RCC 7860 (cell line): ENCODE measurements around the gene CCDC188.

Experiments used
- DNase-seq: peaks from one replicate; pipeline ENCODE4 v3.0.0-alpha.2; 2015; ENCODE audit warnings: low spot score
- FAIRE-seq: peaks from 2 replicates; lab custom pipeline; 2012; peaks lifted over from hg19 to GRCh38; lab: Jason Lieb, UNC

CCDC188 gene

DNA sequence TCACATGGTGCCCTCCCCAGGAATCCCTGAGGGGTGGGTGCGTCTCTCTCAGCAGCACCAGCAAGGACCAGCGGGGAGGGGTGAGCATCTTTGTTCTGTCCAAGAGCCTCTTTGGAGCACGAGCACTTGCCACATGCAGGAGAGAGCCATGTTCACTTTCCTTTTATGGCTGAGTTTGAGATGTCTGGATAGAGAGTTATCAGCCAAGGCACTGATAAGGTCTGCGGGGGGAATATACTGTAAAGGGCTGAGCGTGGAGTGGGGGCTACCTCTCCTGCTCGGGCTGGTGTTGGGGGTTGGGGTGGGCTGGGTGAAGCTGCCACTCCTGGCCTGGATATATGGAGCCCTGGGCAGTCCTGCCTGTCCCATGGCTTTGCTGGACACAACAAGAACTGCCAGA lies 34.9 kb upstream of the CCDC188 start:
- no peak for FAIRE-seq
- DNase-seq: no peak

DNA sequence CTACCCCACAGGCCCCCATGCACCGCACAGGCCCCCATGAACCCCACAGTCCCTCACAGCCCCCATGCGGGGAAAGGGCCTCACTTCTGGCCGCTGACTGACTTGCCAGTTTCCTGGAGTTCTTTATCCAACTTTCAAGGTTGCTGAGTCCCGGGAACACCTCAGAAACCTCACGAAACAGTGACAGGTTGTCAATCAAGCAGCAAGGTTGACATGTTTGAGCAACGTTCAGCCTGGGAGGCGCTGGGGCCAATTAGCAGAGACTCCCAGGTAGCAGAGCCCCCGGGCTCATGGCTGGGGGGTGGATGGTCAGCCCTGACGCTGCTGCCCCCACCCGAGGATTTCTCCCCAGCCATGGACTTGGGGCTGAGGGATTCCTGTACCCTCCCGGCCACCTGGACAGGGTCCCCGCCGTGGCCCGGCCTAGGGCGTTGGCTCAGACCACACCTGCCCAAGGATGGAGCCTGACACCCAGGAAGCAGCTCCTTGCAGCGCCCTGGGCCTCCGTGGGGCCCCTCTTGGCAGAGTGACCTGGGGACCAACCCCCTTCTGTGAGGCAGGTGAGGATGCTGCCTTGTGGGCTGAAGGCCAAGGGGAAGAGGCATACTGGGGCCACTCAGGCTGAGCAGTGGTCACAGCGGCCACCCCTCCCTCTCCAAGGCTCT lies 33.8 kb upstream of the CCDC188 start:
- no peak for FAIRE-seq
- DNase-seq: no peak

DNA sequence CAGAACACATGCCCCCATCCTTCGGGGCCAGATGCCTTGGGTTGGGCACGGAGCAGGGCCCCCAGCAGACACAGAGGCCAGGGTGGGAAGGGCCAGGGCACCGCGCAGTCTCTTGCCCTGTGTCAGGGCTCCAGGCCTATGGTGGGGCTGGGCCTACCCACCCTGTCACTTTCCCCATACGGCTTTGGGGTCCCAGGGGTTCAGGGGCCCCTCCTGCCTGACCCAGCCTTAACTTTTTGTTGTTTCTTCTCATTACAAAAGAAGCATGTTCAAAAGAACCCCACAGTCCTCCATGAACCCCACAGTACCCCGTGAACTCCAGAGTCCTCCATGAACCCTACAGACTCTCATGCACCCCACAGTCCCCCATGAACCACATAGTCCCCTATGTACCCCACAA lies 33.0 kb upstream of the CCDC188 start:
- no peak for DNase-seq
- FAIRE-seq: no peak

DNA sequence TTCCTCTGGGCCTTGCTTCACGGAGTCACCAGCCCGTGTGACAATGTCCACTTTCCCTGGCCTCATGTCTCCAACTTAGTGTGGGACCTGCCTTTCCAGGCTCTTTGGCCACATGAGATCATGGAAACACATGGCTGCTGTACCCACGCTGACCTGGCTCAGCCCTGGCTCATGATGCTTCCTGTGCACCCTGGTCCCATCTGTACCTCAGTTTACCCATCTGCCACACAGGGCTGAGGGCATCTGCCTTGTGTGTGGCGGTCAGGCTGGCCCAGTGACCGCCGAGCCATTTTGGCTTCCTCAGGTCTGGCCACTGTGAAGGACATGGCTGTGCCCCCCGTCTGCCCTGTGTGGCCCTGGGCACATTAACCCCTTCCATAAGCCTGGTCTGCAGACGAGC lies 32.2 kb upstream of the CCDC188 start:
- DNase-seq (no peak), FAIRE-seq (no peak)

DNA sequence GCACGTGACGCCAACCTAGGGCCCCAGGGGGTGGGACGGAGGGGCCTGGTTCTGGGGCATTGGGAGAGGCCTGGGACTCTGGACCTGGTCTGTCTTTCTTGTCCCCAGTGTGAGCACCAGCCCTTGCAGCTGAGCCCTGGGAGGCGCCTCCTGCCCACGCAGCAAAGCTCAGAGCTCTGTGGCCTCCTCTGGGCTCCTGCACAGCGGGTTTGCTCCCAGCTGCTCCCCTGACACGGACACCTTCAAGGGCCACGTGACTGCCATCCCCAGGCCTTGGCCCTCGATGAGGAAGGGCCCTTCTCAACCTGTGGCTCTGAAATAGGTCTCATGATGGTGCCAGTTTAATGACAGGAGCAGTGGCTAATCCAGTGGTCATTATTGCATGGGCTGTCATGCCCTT lies 31.5 kb upstream of the CCDC188 start:
- FAIRE-seq (no peak), DNase-seq (no peak)

DNA sequence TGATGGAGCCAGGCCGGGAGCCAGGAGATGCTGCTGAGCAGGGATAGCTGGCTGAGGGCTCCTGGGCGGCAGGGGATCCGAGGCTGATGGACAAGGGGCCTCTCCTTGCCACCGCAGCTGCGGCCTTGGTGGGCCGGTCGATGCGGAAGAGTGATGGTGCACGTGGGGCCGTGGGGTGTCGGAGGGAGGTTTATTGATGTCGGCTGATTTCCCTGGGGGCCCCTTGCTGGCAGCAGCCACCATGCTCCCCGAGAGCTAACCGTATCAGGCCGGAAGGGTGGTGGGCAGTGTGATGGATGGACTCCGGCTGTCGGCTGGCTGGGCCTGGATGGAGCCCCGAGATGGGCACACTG lies 31.0 kb upstream of the CCDC188 start:
- FAIRE-seq (no peak), DNase-seq (no peak)

DNA sequence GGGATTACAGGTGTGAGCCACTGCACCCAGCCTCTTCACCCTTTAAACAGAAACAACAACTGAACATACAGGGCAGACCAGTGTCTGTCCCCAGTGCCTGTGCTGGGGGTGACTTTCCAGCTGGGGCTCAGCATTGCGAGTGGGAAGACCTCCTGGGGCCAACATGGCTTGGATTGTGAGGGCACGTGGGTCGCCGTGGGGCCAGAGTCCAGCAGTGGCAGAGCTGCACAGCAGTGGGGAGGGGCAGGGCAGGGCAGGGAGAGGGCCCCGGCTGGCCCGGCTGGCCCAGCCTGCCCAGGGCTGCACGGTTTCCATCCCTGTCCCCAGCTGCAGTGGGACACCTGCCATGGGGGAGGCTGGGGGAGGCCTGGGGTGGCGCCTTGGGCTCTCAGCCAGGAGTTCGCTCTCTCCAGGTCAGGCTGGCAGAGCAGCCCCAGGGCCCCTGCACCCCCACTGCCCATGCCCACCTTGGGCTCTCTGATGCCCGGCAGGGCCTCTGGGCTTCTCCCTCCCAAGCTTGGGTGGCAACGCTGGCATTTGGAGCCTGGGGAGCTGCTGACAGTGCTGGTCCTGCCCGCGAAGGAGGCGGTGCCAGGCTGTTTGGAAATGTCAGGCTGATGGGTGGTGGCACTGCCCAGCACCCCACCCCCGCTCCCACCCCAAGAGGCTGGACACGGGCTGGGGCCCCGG lies 30.5 kb upstream of the CCDC188 start:
- no peak for DNase-seq

DNA sequence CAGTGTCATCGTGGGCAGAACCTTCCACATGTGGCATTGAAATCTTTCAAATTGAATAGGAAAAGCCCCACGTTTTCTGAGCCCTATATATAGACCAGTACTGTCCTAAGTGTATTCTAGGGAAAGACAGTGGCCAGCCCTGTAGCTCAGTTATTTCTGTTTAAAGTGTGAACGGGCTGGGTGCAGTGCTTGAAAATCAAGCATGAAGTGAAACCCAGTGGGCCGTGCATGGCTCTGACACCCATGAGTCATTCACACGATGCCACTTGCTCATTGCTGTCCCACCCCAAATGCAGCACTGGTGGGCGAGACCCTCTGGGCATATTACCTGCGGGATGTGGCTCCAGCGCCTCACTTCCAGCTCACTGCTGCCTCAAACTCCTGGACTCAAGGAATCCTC lies 29.8 kb upstream of the CCDC188 start:
- no peak for FAIRE-seq
- no peak for DNase-seq

More for the DNA sequence above, 30.5 kb upstream of the CCDC188 start:
- FAIRE-seq: no peak

DNA sequence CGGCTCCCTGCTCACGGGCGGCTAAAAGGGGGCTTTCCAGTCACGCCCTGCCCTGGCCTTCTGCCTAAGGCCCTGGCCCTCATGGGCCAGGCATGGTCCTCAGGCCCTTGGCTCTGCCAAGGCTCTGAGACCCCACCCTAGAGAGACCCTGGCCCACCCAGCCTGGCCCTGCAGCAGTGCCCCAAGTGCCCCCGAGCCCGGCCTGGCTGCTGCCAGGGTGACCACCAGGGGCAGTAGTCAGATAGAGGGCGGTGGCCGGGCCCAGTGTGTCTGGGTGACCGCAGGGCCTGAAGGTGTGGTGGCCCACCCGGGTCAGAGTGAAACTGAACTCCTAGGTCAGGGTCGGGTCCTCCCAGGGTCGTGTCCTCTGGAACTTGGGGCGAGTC lies 29.4 kb upstream of the CCDC188 start:
- DNase-seq (no peak), FAIRE-seq (no peak)

DNA sequence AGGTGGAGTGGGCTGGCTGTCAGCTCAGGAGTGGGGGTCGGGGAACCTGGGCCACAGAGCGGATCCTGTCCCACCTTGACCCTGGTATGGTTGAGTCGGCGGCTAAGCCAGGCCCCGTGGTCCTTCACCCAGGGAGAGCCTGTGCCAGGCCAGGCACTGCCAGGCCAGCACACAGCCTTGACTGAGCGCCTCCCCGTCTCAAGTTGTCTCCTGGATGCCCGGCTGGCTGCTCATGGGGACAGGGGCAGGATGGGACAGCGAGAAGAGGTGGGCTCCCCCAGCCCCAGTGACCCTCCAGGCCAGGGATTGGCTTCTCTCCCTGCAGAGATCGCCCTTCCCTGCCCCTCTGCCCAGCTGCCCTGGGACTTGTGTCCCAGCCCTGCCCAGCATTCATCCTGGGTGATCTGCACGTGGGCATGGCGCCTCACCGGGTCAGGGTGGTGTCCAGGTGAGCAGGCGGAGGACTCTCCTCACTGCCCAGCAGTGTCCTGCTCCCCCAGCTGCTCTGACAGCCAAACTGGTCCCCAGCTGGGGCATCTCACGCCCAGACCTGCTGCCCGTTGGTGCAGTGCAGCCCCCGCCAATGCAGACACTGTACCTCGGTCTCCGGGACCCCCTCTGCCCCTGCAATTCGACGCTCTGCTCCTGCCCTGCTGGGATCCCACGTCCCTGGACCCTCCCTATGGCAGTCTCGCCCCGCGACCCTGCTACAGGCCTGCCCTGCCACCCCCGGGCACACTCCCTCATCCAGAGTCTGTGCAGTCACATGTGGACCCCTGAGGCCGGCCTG lies 28.8 kb upstream of the CCDC188 start:
- FAIRE-seq (no peak), DNase-seq (no peak)

DNA sequence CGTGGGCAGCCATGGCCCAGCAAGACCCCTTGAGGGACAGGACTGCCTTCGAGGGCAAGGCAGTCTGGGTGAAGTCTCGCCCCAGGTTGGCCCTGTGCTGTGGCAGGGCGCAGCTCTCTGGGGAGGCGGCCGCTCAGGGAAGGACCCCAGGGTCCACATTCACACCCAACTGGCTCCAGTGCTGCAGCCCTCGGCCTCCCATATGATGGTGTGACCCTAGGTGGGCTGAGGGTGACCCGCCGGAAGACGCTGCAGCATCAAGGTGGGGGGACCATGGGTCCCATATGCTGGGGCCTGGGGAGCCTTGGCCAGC lies 28.0 kb upstream of the CCDC188 start:
- FAIRE-seq: no peak
- no peak for DNase-seq

DNA sequence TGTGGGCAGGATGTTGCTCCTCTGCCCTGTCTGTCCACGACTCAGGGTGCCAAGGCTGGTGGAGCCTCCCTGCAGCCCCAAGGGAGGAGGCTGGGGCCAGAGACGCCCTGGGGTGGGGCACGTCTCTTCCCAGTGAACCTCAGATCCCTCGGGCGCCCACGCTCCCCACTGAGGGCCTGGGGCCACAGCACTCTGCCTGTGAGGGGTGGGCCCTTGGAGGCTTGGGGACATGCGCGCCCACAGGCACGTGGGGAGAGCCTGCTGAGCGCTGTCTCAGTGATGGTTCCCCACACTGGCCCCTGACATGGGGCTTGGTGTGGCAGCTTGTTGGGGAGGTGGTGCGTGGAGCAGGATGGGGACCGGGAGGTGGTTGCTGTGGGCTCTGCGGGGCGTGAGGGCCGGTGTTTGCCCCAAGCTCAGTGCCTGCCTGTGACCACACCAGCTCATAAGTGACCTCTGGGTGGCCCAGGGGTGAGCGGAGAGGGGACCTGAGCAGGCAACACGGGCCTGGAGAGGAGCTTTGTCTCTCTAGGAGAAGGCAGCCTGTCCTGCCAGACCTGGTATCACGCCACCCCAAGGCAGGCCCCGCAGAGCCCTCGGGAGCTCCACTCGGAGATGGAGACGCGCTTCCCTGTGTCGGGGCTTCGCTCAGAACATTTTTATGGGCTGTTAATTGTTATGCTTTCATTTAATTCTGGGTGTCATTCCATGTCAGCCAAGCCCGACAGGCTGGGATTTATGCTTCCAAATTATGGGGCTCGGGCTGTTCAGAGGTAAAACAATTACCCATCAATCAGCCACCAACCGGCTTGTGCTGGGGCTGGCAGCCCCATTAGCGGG lies 27.4 kb upstream of the CCDC188 start:
- no peak for FAIRE-seq
- DNase-seq: no peak

DNA sequence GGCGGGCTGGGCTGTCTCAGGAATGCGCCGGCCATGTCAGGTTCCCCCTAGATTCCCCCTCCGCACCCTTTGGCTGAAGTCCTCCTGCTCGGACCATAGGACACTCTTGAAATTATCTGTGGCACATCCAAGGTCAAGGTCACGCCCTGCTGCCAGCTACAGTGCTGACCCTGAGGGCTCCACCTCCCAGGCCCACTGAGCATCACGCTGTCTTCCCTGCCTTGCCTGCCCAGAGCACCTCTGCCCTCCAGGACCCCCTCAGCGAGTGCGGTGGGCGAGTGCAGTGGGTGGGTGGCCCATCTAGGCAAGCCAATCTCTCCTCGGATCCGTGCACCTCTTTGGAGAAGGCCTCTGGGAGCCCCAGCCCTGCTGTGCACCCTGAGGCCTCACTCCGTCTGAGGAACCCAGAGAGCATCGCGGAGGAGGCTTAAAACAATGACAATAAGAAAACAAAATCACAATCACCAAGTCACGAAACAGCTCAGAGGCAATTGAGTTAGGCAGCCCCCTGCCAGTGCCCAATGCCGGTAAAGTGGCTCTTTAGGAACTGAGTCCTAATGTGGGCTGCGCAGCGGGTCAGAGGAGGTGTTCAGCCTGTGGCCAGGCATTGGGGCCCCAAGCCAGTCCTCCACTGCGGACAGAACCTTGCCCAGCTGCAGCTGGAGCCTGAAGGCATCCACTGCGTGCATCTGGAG lies 26.5 kb upstream of the CCDC188 start:
- DNase-seq: no peak
- FAIRE-seq: no peak

DNA sequence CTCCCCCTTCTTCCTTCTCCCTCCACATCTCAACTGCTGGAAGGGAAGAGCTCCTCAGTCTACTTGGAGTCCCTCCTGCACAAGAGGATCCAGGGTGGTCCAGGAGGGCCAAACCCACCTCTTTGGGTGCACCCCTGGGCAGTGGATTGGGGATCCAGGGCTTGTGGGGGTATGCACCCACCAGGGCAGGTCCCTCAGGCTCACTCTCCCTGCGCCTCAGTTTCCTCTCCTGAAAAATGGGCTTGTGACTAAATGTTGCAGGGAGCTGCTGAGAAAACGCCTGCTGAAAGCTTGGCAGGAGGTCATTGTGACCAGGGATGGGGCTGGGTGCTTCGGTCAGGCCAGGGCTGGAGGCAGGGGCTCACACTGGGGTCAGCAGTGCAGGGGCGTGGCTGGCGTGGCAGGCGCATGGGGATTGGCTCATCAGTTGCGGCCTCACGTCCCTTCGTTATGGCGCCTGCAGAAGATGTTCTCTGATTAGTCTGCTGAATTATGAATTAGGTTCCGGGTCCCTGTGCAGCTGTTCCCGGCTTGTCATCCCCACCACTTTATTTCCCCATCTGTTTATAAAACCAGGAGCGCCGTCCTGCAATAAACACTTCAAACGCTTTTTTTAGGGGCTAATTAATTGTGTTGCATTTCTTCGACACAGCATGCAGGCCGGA lies 25.7 kb upstream of the CCDC188 start:
- FAIRE-seq (no peak), DNase-seq (no peak)

DNA sequence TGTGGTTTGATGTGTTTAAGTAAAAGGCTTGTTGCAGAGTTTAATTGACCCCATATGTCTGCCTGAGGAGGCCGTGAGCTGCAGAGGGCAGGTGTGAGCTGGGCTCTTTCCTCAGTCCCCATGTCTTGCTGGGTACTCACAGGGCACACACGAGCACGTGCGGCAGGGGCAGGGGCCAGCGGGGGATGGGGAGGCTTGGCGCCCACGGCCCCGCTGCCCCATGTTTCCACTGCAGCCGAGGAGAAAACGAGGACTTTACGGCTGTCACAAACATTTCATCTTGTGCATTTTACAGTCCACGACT lies 24.7 kb upstream of the CCDC188 start:
- FAIRE-seq: no peak
- DNase-seq: no peak

DNA sequence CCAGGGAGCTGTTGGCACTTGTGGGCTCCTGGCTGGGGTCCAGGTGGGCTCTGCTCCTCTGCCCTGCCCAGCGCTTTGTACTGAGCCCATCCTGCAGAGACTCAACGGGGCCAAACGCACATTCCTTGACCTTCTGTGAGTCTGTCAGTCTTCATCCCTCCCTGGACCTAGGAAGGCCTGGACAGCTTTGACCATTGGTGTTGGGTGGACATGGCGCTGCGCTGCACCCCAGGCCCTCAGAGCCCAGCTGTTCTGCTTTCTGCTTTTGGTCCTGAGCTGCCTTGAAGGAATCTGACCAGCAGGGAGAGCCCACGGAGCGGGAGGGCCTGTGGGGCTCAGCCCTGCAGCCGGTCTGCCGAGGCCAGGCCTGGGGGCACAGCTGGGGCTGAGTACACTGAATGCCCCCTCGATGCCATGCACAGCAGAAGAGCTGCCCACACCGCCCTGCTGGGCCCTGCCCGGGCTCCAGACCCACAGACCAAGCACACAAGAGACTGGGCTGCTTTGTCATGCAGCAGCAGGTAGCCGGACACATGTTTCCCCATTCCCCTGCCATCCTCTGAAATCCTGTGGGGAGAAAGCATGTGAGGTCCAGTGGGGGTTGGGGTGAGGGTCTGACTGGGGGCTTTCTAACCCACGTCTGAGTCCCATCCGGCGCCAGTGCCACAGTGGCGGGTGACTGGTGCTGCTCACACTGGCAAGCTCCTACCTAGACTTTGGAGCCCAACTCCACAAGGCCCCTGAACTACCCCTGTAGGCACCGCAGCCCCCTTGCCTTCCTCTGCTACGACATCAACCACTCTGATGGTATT lies 24.1 kb upstream of the CCDC188 start:
- DNase-seq (no peak), FAIRE-seq (no peak)

DNA sequence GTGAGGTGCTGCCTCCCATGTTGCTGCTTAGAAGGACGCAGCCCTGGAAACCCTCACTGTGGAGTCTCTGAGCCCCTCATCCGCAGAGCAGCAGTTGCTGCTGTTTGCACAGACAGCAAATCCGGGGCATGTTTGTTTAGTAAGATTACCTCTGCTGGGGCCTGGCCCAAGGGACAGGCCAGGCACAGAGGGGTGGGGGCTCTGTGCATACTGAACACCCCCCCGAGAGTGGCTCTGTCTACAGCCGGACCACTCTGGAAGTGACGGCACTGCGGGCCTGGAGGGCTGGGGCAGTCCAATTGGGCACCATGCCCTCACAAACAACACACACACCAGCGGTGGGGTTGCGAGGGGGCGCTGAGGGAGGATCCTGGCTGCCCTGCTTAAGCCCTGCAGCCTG lies 22.9 kb upstream of the CCDC188 start:
- FAIRE-seq: no peak
- DNase-seq: no peak

DNA sequence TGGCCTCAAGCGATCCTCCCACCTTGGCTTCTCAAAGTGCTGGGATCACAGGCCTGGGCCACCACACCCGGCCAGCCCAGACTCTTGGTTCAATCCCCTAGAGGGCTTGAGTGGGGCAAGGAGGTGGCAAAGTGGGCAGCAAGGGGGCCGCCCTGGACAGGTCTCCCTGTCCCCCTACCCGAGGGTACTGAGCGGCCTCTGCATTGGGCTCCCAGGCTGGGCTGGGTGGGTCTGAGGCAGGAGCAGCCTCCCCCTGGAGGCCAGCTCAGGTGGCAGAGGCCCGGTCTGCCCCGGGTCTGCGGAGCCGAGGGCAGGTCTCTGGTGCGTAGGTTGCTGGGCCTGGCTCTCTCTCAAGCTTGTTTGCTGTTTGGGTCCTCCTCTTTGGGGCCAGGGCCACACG lies 22.4 kb upstream of the CCDC188 start:
- FAIRE-seq (no peak), DNase-seq (no peak)

DNA sequence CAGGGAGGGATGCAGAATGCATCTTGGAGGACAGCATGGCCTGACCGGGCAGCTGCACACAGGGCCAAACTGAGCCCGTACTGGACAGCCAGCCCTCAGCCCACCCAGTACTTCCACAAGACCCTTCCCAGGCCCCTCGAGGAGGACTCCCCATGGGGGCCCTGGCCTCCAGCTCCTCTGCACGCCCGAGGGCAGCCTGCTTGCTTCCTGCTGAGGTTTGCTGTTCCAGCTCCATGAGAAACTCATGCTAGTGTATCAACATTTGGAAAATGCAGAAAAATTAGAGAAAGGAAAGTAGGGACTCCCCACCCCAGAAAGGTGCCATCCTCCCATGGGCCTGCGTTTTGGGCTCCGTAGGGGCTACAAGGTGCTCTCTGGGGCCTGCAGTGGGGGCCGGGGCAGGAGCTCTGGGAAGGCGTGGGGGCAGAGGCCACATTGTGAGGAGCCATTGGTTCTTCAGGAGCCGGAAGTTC lies 21.3 kb upstream of the CCDC188 start:
- DNase-seq: no peak
- FAIRE-seq: no peak
